22Rv1 (cell line): ENCODE measurements around the gene ZNF48.

ENCODE experiments used
- CTCF ChIP-seq: fragments of 450-650 bp; IDR thresholded peaks from 2 replicates; pipeline ENCODE4 v1.5.1; 2017; ENCODE audit warnings: mild to moderate bottlenecking
- ZFX ChIP-seq: fragments of 450-650 bp; IDR thresholded peaks from 2 replicates; pipeline ENCODE4 v1.6.1; 2017; ENCODE audit warnings: antibody characterized with exemption, borderline replicate concordance

DNA sequence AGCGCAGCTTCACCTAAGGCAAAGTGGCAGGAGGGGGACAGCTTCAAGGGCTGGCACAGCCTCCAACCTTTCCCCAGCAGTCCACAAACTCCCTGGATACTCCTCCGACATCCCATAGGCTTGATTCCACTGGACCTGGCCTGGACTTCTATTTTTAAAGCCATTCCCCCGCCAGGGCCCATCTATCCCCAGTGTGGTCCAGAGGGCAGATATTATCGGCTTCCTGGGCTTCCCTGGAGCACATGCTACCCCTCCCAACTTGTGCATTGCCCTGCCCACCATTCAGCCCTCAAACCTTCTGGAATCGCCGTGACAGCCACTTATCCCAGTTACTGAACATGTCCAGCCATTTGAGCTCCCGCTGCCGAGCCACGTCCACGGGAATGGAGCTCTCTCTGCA lies 30.0 kb upstream of the ZNF48 start:
- TF ChIP-seq CTCF (no peak), ZFX (no peak)
